Colonic mucosa (tissue), 4 donors: Measurements from ENCODE around the gene ZNHIT2. TPM values are rescaled to one million over a fixed set of nuclear protein-coding genes. Genes with fewer than 3 reads are reported as not detected.
"Not testable (repeated sequence)": the region's sequence is repeated elsewhere in the genome, so short reads cannot be mapped to it uniquely, and the experiment has no call there.

Experiments
- DNase-seq: peaks from one replicate; pipeline ENCODE4 v3.0.0-alpha.2; 2020
- H3K27ac ChIP-seq: fragments of 200-600 bp; one replicate; pipeline ENCODE4 v1.8.0; 2021
- H3K27me3 ChIP-seq: fragments of 200-600 bp; one replicate; pipeline ENCODE4 v1.8.0; 2021
- H3K36me3 ChIP-seq: fragments of 200-600 bp; one replicate; pipeline ENCODE4 v1.8.0; 2021
- H3K4me1 ChIP-seq: fragments of 200-600 bp; one replicate; pipeline ENCODE4 v1.8.0; 2021; ENCODE audit warnings: mild to moderate bottlenecking
- H3K4me3 ChIP-seq: fragments of 200-600 bp; one replicate; pipeline ENCODE4 v1.8.0; 2021
- H3K9ac ChIP-seq, 2 donors: one replicate each; pipeline ENCODE4 v1.7.0; 2013; ENCODE audit warnings: control low read depth in 2 of 2, low read depth in 2 of 2, low read length in 2 of 2
- H3K9me3 ChIP-seq: fragments of 200-600 bp; one replicate; pipeline ENCODE4 v1.8.0; 2021
- intact Hi-C: fragments of 100-400 bp; cut with DNase I; formaldehyde crosslinking; loops from one replicate; pipeline ENCODE4 v1.14.1; 2022
- total RNA-seq, 2 donors: library from RNA; stranded (reverse); fragmentation: NEBNext Ultra II Directional in 1 of 2; extraction: Animal tissue kit (Norgen Biotek cat#: 25700) in 1 of 2; gene quantifications; one replicate each; pipeline ENCODE4 v1.2.1, GENCODE V29; 2021
- TF ChIP-seq, protein P1 (sequence below): fragments of 200-600 bp; IDR thresholded peaks from one replicate; pipeline ENCODE4 v1.8.0; 2022; ENCODE audit warnings: antibody characterized with exemption, mild to moderate bottlenecking
- donor health status: healthy.
- donor health status: DM: no; HTN: no; CAD: no.
- donor health status: DM: no; HTN: no; CAD: no.

Gene ZNHIT2
- total RNA-seq, 2 donors from 2014 or later = 8.1 to 17.3 TPM

DNA sequence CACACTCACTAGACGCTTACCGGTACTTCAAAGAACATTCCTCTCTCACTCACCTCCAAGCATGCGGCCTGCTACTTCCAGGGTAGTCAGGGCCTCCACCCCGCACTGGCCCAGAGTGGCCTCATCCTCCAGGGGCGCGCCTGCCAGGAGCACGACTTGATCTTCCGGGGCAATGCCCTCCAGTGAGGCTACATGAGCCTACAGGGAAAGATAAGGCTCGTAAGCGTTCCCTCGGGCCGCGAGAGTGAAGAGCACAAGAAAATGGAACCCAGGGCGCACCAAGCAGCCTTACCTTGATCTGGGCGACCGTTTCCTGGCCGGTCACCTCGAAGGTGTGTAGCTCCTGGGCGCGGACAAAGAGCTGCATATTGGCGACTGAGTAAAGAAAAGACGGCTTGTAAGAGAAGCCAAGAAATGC, 4.0 kb upstream of the ZNHIT2 start:
- Histone ChIP-seq H3K27me3 (no peaks in the 10 kb centered on the region), H3K4me3 (peak overlapping the region; percentile 94), H3K27ac (peak overlapping the region; percentile 90), H3K36me3 (peaks cover 28% of the 10 kb centered on the region), H3K4me1 (peaks cover 11% of the 10 kb centered on the region), H3K9me3 (no peaks in the 10 kb centered on the region), H3K9ac (peak overlapping the region; percentile 77 to 98)
- TF ChIP-seq, protein P1, sequence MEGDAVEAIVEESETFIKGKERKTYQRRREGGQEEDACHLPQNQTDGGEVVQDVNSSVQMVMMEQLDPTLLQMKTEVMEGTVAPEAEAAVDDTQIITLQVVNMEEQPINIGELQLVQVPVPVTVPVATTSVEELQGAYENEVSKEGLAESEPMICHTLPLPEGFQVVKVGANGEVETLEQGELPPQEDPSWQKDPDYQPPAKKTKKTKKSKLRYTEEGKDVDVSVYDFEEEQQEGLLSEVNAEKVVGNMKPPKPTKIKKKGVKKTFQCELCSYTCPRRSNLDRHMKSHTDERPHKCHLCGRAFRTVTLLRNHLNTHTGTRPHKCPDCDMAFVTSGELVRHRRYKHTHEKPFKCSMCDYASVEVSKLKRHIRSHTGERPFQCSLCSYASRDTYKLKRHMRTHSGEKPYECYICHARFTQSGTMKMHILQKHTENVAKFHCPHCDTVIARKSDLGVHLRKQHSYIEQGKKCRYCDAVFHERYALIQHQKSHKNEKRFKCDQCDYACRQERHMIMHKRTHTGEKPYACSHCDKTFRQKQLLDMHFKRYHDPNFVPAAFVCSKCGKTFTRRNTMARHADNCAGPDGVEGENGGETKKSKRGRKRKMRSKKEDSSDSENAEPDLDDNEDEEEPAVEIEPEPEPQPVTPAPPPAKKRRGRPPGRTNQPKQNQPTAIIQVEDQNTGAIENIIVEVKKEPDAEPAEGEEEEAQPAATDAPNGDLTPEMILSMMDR = no peak
- intact Hi-C loops = loop anchor here (5.0 kb wide), 1 partner anchor 61 kb away; the partner anchor contains the start of gene CAPN1
- DNase-seq = no peak

DNA sequence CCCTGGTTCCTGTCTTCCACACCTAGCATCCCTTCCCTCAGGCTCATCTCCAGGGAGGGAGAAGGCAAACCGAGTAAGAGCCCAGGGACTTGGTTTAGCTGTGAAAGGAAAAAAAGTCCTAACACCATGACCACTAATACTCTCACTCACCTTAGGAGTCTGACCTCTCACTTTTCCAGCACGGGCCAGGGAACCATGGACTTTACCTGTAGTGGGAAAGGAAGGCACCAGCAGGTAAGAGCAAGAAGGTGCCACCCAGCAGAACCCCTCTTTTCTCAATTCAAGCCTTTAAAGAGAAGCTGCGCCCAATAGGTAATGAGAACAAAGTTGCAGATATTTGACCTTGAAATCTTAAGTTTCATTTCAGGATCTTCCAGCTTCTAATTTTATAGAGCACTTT, 3.3 kb upstream of the ZNHIT2 start:
- no peaks in the 10 kb centered on the region for H3K27me3 ChIP-seq
- peaks cover 17% of the 10 kb centered on the region for H3K4me1 ChIP-seq
- DNase-seq = no peak
- peaks cover 27% of the 10 kb centered on the region for H3K36me3 ChIP-seq
- H3K9ac ChIP-seq = peak overlapping the region; percentile 77 to 98
- H3K27ac ChIP-seq = peak overlapping the region; percentile 90
- H3K4me3 ChIP-seq = peak overlapping the region; percentile 94
- intact Hi-C loops = loop anchor here (5.0 kb wide), 1 partner anchor 61 kb away; the partner anchor contains the start of gene CAPN1
- H3K9me3 ChIP-seq = no peaks in the 10 kb centered on the region
- TF ChIP-seq, protein P1 = no peak

DNA sequence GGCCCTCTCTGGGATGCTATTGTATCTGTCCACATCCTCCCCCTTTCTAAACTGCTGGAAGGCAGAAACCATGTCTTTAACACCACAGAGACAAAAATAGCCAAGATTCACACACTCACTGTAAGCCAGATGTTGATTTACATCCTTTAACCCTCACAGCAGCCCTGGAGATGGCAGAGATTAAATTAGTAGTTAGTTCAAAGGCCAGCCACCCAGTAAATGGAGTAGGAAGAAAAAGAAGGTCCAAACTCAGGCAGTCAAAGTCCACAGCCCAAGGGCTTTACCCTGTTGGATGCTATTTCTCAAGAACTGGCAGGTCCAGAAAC, 2.1 kb upstream of the ZNHIT2 start:
- Histone ChIP-seq H3K27me3 (no peaks in the 10 kb centered on the region), H3K4me3 (no peak overlapping the region), H3K9ac (peak overlapping the region in 1 of 2 donors; percentile 98), H3K27ac (no peak overlapping the region), H3K36me3 (peaks cover 15% of the 10 kb centered on the region), H3K9me3 (no peaks in the 10 kb centered on the region), H3K4me1 (peaks cover 20% of the 10 kb centered on the region)
- DNase-seq = no peak
- intact Hi-C loops = loop anchor here (5.0 to 10.0 kb wide), 3 partner anchors 107 to 272 kb away; partner anchors contain the start of gene ARL2
- TF ChIP-seq, protein P1 = no peak

DNA sequence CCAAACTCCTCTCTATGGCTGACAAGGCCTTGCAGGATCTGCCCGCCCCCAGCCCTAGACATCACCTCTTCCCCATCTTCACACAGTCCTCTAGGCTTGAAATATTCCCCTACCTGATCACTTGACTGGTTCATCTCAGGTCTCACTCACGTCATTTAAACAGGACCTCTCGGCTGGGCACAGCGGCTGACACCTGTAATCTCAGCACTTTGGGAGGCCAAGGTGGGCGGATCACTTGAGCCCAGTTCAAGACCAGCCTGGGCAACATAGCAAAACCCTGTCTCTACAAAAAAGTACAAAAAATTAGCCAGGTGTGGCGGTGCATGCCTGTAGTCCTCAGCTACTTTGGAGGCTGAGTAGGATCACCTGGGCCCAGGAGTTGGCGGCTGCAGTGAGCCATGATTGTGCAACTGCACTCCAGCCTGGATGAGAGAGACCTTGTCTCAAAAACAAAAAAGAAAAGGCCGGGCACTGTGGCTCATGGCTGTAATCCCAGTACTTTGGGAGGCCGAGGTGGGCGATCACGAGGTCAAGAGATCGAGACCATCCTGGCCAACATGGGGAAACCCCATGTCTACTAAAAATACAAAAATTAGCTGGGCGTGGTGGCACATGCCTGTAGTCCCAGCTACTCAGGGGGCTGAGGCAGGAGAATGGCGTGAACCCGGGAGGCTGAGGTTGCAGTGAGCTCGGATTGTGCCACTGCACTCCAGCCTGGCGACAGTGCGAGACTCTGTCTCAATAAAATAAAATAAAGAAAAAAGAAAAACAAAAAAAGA, 1.6 kb upstream of the ZNHIT2 start:
- not testable (repeated sequence) for H3K9ac ChIP-seq, DNase-seq, H3K4me3 ChIP-seq, H3K9me3 ChIP-seq, H3K27ac ChIP-seq, H3K27me3 ChIP-seq
- H3K36me3 ChIP-seq = peaks cover 13% of the 10 kb centered on the region
- intact Hi-C loops = loop anchor here (5.0 to 10.0 kb wide), 3 partner anchors 107 to 272 kb away; partner anchors contain the start of gene ARL2
- peaks cover 20% of the 10 kb centered on the region for H3K4me1 ChIP-seq

DNA sequence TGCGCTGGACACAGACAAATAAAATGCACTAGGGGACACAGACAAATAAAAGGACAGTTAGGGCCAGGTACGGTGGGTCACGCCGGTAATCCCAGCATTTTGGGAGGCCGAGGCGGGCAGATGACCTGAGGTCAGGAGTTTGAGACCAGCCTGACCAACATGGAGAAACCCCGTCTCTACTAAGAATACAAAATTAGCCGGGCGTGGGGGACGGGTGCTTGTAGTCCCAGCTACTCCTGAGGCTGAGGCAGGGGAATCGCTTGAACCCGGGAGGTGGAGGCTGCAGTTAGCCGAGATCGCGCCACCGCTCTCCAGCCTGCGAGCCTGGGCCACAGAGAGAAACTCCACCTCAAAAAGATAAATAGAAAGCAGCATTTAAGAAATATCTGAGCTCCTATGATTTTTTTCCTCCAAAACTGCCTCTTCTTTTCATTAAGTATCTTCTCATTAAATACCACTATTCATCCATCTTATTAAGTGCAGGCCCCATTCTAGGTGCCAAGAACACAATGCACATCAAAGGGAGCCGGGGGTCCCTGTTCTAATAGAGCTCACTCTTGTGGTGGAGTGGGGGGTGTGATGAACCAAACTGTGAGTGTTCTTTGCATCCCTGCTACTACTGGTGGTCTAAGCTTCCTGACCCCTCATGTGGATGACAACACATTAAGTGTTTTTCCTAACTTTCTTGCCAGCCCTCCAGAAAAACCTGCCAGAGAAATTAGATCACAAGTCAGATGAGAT, 766 bp upstream of the ZNHIT2 start:
- no peak overlapping the region for H3K4me3 ChIP-seq
- peaks cover 13% of the 10 kb centered on the region for H3K36me3 ChIP-seq
- peak overlapping the region in 1 of 2 donors; percentile 40 for H3K9ac ChIP-seq
- intact Hi-C loops = loop anchor here (5.0 to 10.0 kb wide), 3 partner anchors 106 to 271 kb away; partner anchors contain the start of gene ARL2
- no peaks in the 10 kb centered on the region for H3K9me3 ChIP-seq
- TF ChIP-seq, protein P1 = peak; percentile 1
- peaks cover 24% of the 10 kb centered on the region for H3K4me1 ChIP-seq
- no peaks in the 10 kb centered on the region for H3K27me3 ChIP-seq
- peak overlapping the region; percentile 14 for H3K27ac ChIP-seq
- DNase-seq = no peak
